Measurements from ENCODE around the gene TCF7L2.
A peak's percentile ranks its signal among the peaks of the same experiment; 100 is the strongest.

Gene TCF7L2

DNA sequence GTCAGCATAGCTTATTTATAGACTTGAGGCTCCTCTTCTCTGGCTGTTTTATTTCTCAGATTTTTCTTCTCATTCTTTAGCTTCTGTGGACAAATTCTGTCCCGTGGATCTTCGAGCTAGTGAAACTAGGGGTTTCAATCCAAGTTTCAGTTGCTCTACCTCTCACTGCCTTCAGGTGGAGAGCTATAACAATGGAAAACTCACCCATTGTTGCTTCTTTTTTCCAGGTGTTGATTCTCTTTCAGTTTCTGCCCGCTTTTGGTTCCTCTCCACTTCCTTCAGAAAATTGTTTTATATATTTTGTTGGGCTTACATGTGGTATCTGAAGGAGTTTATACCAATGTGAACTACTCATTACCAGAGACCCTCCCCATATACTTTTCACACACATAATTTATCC is 266.1 kb downstream of the TCF7L2 start:
- no peak for TF ChIP-seq ZFX (IDR thresholded peaks at IDR 0.05)
- TF ChIP-seq, protein P1, sequence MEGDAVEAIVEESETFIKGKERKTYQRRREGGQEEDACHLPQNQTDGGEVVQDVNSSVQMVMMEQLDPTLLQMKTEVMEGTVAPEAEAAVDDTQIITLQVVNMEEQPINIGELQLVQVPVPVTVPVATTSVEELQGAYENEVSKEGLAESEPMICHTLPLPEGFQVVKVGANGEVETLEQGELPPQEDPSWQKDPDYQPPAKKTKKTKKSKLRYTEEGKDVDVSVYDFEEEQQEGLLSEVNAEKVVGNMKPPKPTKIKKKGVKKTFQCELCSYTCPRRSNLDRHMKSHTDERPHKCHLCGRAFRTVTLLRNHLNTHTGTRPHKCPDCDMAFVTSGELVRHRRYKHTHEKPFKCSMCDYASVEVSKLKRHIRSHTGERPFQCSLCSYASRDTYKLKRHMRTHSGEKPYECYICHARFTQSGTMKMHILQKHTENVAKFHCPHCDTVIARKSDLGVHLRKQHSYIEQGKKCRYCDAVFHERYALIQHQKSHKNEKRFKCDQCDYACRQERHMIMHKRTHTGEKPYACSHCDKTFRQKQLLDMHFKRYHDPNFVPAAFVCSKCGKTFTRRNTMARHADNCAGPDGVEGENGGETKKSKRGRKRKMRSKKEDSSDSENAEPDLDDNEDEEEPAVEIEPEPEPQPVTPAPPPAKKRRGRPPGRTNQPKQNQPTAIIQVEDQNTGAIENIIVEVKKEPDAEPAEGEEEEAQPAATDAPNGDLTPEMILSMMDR (conservative IDR thresholded peaks at IDR 0.05) = peak; percentile 46
- no peak overlapping the region for H3K27ac ChIP-seq
